H9 (cell line): ENCODE results near the gene TFPI. TPM values are rescaled to one million over a fixed set of nuclear protein-coding genes. Genes with fewer than 3 reads are reported as not detected.

Experiments used
- DNase-seq: peaks from one replicate; pipeline ENCODE4 v3.0.0-alpha.2; 2017
- H2AFZ ChIP-seq: one replicate; pipeline ENCODE4 v1.6.1; 2013; ENCODE audit warnings: mild to moderate bottlenecking, low read length, control low read depth, moderate library complexity
- H2AK5ac ChIP-seq: 2 replicates; pipeline ENCODE4 v1.6.1; 2013; ENCODE audit warnings: low read length, control low read depth, mixed read lengths; ENCODE audit not compliant: insufficient read length
- H2BK120ac ChIP-seq: one replicate; pipeline ENCODE4 v1.6.1; 2013; ENCODE audit warnings: low read depth, mild to moderate bottlenecking, low read length, control low read depth, inconsistent platforms; ENCODE audit not compliant: poor library complexity, severe bottlenecking
- H2BK12ac ChIP-seq: 2 replicates; pipeline ENCODE4 v1.6.1; 2013; ENCODE audit warnings: low read length, control low read depth, mixed read lengths, low read depth; ENCODE audit not compliant: insufficient read length
- H2BK15ac ChIP-seq: 2 replicates; pipeline ENCODE4 v1.6.1; 2013; ENCODE audit warnings: low read depth, low read length, control low read depth
- H2BK20ac ChIP-seq: one replicate; pipeline ENCODE4 v1.6.1; 2013; ENCODE audit warnings: low read depth, mild to moderate bottlenecking, low read length, control low read depth, inconsistent platforms; ENCODE audit not compliant: poor library complexity, severe bottlenecking
- H2BK5ac ChIP-seq: 2 replicates; pipeline ENCODE4 v1.6.1; 2013; ENCODE audit warnings: low read length, control low read depth, mixed read lengths; ENCODE audit not compliant: insufficient read length
- H3K14ac ChIP-seq: 2 replicates; pipeline ENCODE4 v1.6.1; 2013; ENCODE audit warnings: low read length, control low read depth; ENCODE audit not compliant: insufficient read depth
- H3K18ac ChIP-seq: 2 replicates; pipeline ENCODE4 v1.6.1; 2013; ENCODE audit warnings: low read depth, mild to moderate bottlenecking, mixed read lengths, low read length, control low read depth; ENCODE audit not compliant: insufficient read length
- H3K23ac ChIP-seq: 2 replicates; pipeline ENCODE4 v1.6.1; 2013; ENCODE audit warnings: low read length, control low read depth, mixed read lengths, low read depth; ENCODE audit not compliant: insufficient read length
- H3K23me2 ChIP-seq: 2 replicates; pipeline ENCODE4 v1.6.1; 2013; ENCODE audit warnings: low read depth, mild to moderate bottlenecking, mixed read lengths, low read length, control low read depth; ENCODE audit not compliant: insufficient read length, poor library complexity, severe bottlenecking
- H3K27ac ChIP-seq: 2 replicates; pipeline ENCODE4 v1.5.1; 2013; ENCODE audit warnings: low read length, control low read depth, mixed read lengths, low read depth; ENCODE audit not compliant: insufficient read length
- H3K27me3 ChIP-seq: 2 replicates; pipeline ENCODE4 v1.6.1; 2013; ENCODE audit warnings: low read length, control low read depth, inconsistent platforms; ENCODE audit not compliant: insufficient read depth
- H3K4ac ChIP-seq: 2 replicates; pipeline ENCODE4 v1.6.1; 2013; ENCODE audit warnings: low read depth, mild to moderate bottlenecking, control low read depth, inconsistent platforms, low read length, moderate library complexity
- H3K4me1 ChIP-seq: 2 replicates; pipeline ENCODE4 v1.6.1; 2013; ENCODE audit warnings: low read length, control low read depth, inconsistent platforms; ENCODE audit not compliant: insufficient read depth
- H3K4me2 ChIP-seq: 2 replicates; pipeline ENCODE4 v1.6.1; 2013; ENCODE audit warnings: low read length, control low read depth, mixed read lengths; ENCODE audit not compliant: insufficient read length, insufficient read depth
- H3K56ac ChIP-seq: 2 replicates; pipeline ENCODE4 v1.6.1; 2013; ENCODE audit warnings: low read depth, mild to moderate bottlenecking, mixed read lengths, low read length, control low read depth; ENCODE audit not compliant: insufficient read length
- H3K79me1 ChIP-seq: 2 replicates; pipeline ENCODE4 v1.6.1; 2013; ENCODE audit warnings: low read depth, mild to moderate bottlenecking, moderate library complexity, low read length, control low read depth, inconsistent platforms; ENCODE audit not compliant: insufficient read depth, poor library complexity, severe bottlenecking
- H3K79me2 ChIP-seq: 2 replicates; pipeline ENCODE4 v1.6.1; 2013; ENCODE audit warnings: low read length, control low read depth, inconsistent platforms; ENCODE audit not compliant: insufficient read depth
- H3K9ac ChIP-seq: 2 replicates; pipeline ENCODE4 v1.6.1; 2013; ENCODE audit warnings: low read length, control low read depth, mixed read lengths; ENCODE audit not compliant: insufficient read length; ENCODE audit errors: extremely low read depth
- H3K9me3 ChIP-seq: one replicate; pipeline ENCODE4 v1.6.1; 2013; ENCODE audit warnings: low read depth, low read length, inconsistent platforms; ENCODE audit not compliant: control insufficient read depth
- H3T11ph ChIP-seq: one replicate; pipeline ENCODE4 v1.6.1; 2013; ENCODE audit warnings: mild to moderate bottlenecking, low read length, control low read depth, inconsistent platforms
- H4K20me1 ChIP-seq: one replicate; pipeline ENCODE4 v1.6.1; 2013; ENCODE audit not compliant: control insufficient read depth, insufficient read length, insufficient read depth
- H4K5ac ChIP-seq: 2 replicates; pipeline ENCODE4 v1.6.1; 2013; ENCODE audit warnings: low read depth, mild to moderate bottlenecking, mixed read lengths, low read length, control low read depth; ENCODE audit not compliant: insufficient read length
- H4K8ac ChIP-seq: replicated peaks from 2 replicates; pipeline ENCODE4 v1.6.1; 2013; ENCODE audit warnings: low read length, control low read depth, mixed read lengths, low read depth; ENCODE audit not compliant: insufficient read length
- H4K91ac ChIP-seq: 2 replicates; pipeline ENCODE4 v1.6.1; 2013; ENCODE audit warnings: low read depth, mild to moderate bottlenecking, moderate library complexity, mixed read lengths, low read length, control low read depth; ENCODE audit not compliant: insufficient read length
- H3K27ac Mint-ChIP-seq, 3 experiments: 2 replicates in 2 of 3; 3 replicates in 1 of 3; pipeline ENCODE4 v1.8.0; 2020 to 2021; ENCODE audit warnings: mixed read lengths in 3 of 3, mild to moderate bottlenecking in 1 of 3, moderate library complexity in 1 of 3
- H3K27me3 Mint-ChIP-seq: 2 replicates; pipeline ENCODE4 v1.8.0; 2021; ENCODE audit warnings: low read depth, mild to moderate bottlenecking, moderate library complexity, mixed read lengths
- H3K36me3 Mint-ChIP-seq, 3 experiments: 2 replicates in 2 of 3; 3 replicates in 1 of 3; pipeline ENCODE4 v1.8.0; 2020 to 2021; ENCODE audit warnings: low read depth in 3 of 3, mixed read lengths in 3 of 3; ENCODE audit not compliant: insufficient read depth in 1 of 3
- H3K4me1 Mint-ChIP-seq, 2 experiments: 2 replicates each; pipeline ENCODE4 v1.8.0; 2020; ENCODE audit warnings: mixed read lengths in 2 of 2
- H3K4me3 Mint-ChIP-seq, 2 experiments: 2 replicates in 1 of 2; 3 replicates in 1 of 2; pipeline ENCODE4 v1.8.0; 2020 to 2021; ENCODE audit warnings: mild to moderate bottlenecking in 2 of 2, mixed read lengths in 2 of 2, moderate library complexity in 1 of 2
- H3K9me3 Mint-ChIP-seq, 2 experiments: 2 replicates in 1 of 2; 3 replicates in 1 of 2; pipeline ENCODE4 v1.8.0; 2020; ENCODE audit warnings: mild to moderate bottlenecking in 2 of 2, mixed read lengths in 2 of 2, moderate library complexity in 1 of 2
- CTCF ChIP-seq: fragments of 200-600 bp; sonication (generic); conservative IDR thresholded peaks from 3 replicates; pipeline ENCODE4 v1.8.0; 2021; ENCODE audit warnings: antibody characterized with exemption, mild to moderate bottlenecking
- WGBS: extraction: QIAGEN DNeasy Blood & Tissue Kit; methylation state at CpG from one replicate; pipeline ENCODE4 v1.1.7; 2013; ENCODE audit warnings: missing lambda C conversion rate, low lambda C conversion rate, mixed read lengths; ENCODE audit not compliant: insufficient read length; ENCODE audit errors: extremely low coverage; 5-methylcytosine and 5-hydroxymethylcytosine counted together
- total RNA-seq: library from RNA; stranded (reverse); gene quantifications from 2 replicates; pipeline ENCODE4 v1.2.1, GENCODE V29; 2021

TFPI gene
- total RNA-seq, 1 experiment from 2014 or later, result 5.8 TPM

GRCh38 chr2:187574969-187575750, 20.9 kb upstream of the TFPI start:
- Histone ChIP-seq H3K23ac (no peak overlapping the region), H3K14ac (no peak overlapping the region), H2BK5ac (no peak overlapping the region), H3K27me3 (no peaks in the 10 kb centered on the region), H3K4me1 (no peaks in the 10 kb centered on the region), H3K4me2 (no peak overlapping the region), H2BK120ac (no peak overlapping the region), H2BK12ac (no peak overlapping the region), H3K27ac (no peak overlapping the region), H2BK15ac (no peak overlapping the region), H2AK5ac (no peak overlapping the region), H4K5ac (no peak overlapping the region), H2AFZ (no peak overlapping the region), H3K79me2 (no peaks in the 10 kb centered on the region), H3K23me2 (no peaks in the 10 kb centered on the region), H3K4ac (no peak overlapping the region), H4K20me1 (no peaks in the 10 kb centered on the region), H3T11ph (no peak overlapping the region), H3K56ac (no peak overlapping the region), H4K8ac (no peak overlapping the region), H3K9me3 (no peaks in the 10 kb centered on the region), H4K91ac (no peak overlapping the region), H2BK20ac (no peak overlapping the region), H3K18ac (no peak overlapping the region), H3K79me1 (no peaks in the 10 kb centered on the region), H3K9ac (no peak overlapping the region)
- WGBS, result no CpG with 5 or more reads among the region's 3 CpGs
- peaks cover 9 to 25% of the 10 kb centered on the region in 2 experiments; a peak in 3 of 4 replicates for H3K4me1 Mint-ChIP-seq
- no peak for DNase-seq
- no peak for TF ChIP-seq CTCF
- H3K9me3 Mint-ChIP-seq, result peaks cover 17 to 22% of the 10 kb centered on the region in 2 experiments
- 0 out of 7 replicates have a peak overlapping the region, but pooled peaks of 1 of the 3 experiments have one; percentile 10 for H3K27ac Mint-ChIP-seq
- peaks cover 15 to 23% (median 20%) of the 10 kb centered on the region in 3 experiments for H3K36me3 Mint-ChIP-seq
- no peaks in the 10 kb centered on the region for H3K27me3 Mint-ChIP-seq
- no peak overlapping the region for H3K4me3 Mint-ChIP-seq
